Measurements from ENCODE around the gene LAPTM4A.
"Not testable (repeated sequence)": the region's sequence is repeated elsewhere in the genome, so short reads cannot be mapped to it uniquely, and the experiment has no call there.

LAPTM4A gene

GRCh38 chr2:20050646-20051531 lies 539 bp downstream of the LAPTM4A start:
- H3K79me2 ChIP-seq (ENCODE audit: control insufficient read depth, insufficient read depth, low read length, unreplicated experiment) = peaks cover 49% of the 10 kb centered on the region
- H3K36me3 ChIP-seq (ENCODE audit: insufficient read depth, low read length) = no peaks in the 10 kb centered on the region
- H3K27ac ChIP-seq (ENCODE audit: low read depth, low read length) = peak overlapping the region; percentile 97
- peak overlapping the region; percentile 83 for H3K4me3 ChIP-seq (ENCODE audit: low read depth, low read length)
- H3K27me3 ChIP-seq (ENCODE audit: insufficient read depth, low read length) = no peaks in the 10 kb centered on the region
- peak overlapping the region; percentile 16 for H2AFZ ChIP-seq (ENCODE audit: low read length, unreplicated experiment)
- H3K4me1 ChIP-seq (ENCODE audit: control insufficient read depth, insufficient read depth, low read length, unreplicated experiment) = peaks cover 16% of the 10 kb centered on the region

- Histone ChIP-seq H3K27ac (ENCODE audit: low read depth, low read length) (peak overlapping the region; percentile 97), H3K27me3 (ENCODE audit: insufficient read depth, low read length) (no peaks in the 10 kb centered on the region), H3K79me2 (ENCODE audit: control insufficient read depth, insufficient read depth, low read length, unreplicated experiment) (peaks cover 57% of the 10 kb centered on the region), H3K4me1 (ENCODE audit: control insufficient read depth, insufficient read depth, low read length, unreplicated experiment) (peaks cover 16% of the 10 kb centered on the region), H2AFZ (ENCODE audit: low read length, unreplicated experiment) (no peak overlapping the region), H3K4me3 (ENCODE audit: low read depth, low read length) (peak overlapping the region; percentile 83), H3K36me3 (ENCODE audit: insufficient read depth, low read length) (no peaks in the 10 kb centered on the region)
Measured at GRCh38 chr2:20050104-20050645, 1.3 kb downstream of the LAPTM4A start.

- Histone ChIP-seq H3K4me1 (ENCODE audit: control insufficient read depth, insufficient read depth, low read length, unreplicated experiment) (peaks cover 16% of the 10 kb centered on the region), H3K79me2 (ENCODE audit: control insufficient read depth, insufficient read depth, low read length, unreplicated experiment) (peaks cover 62% of the 10 kb centered on the region)
Measured at GRCh38 chr2:20049637-20050036, 1.8 kb downstream of the LAPTM4A start.

GRCh38 chr2:20048488-20049448 lies 2.7 kb downstream of the LAPTM4A start:
- Histone ChIP-seq H3K27me3 (ENCODE audit: insufficient read depth, low read length) (no peaks in the 10 kb centered on the region), H3K36me3 (ENCODE audit: insufficient read depth, low read length) (no peaks in the 10 kb centered on the region), H2AFZ (ENCODE audit: low read length, unreplicated experiment) (no peak overlapping the region), H3K4me3 (ENCODE audit: low read depth, low read length) (peak overlapping the region; percentile 83), H3K79me2 (ENCODE audit: control insufficient read depth, insufficient read depth, low read length, unreplicated experiment) (peaks cover 71% of the 10 kb centered on the region), H3K4me1 (ENCODE audit: control insufficient read depth, insufficient read depth, low read length, unreplicated experiment) (peaks cover 16% of the 10 kb centered on the region), H3K27ac (ENCODE audit: low read depth, low read length) (peak overlapping the region; percentile 97)

More at GRCh38 chr2:20049637-20050036, 1.8 kb downstream of the LAPTM4A start:
- Histone ChIP-seq H3K27me3 (ENCODE audit: insufficient read depth, low read length) (no peaks in the 10 kb centered on the region), H3K36me3 (ENCODE audit: insufficient read depth, low read length) (no peaks in the 10 kb centered on the region), H3K27ac (ENCODE audit: low read depth, low read length) (peak overlapping the region; percentile 97), H3K4me3 (ENCODE audit: low read depth, low read length) (peak overlapping the region; percentile 83), H2AFZ (ENCODE audit: low read length, unreplicated experiment) (no peak overlapping the region)

- H3K79me2 ChIP-seq (ENCODE audit: control insufficient read depth, insufficient read depth, low read length, unreplicated experiment) = peaks cover 92% of the 10 kb centered on the region
- H3K4me1 ChIP-seq (ENCODE audit: control insufficient read depth, insufficient read depth, low read length, unreplicated experiment) = peaks cover 32% of the 10 kb centered on the region
- H3K36me3 ChIP-seq (ENCODE audit: insufficient read depth, low read length); H3K27ac ChIP-seq (ENCODE audit: low read depth, low read length); H3K27me3 ChIP-seq (ENCODE audit: insufficient read depth, low read length); H2AFZ ChIP-seq (ENCODE audit: low read length, unreplicated experiment); H3K4me3 ChIP-seq (ENCODE audit: low read depth, low read length): not testable (repeated sequence)
Measured at GRCh38 chr2:20045712-20046292, 5.6 kb downstream of the LAPTM4A start.

- Histone ChIP-seq H3K27me3 (ENCODE audit: insufficient read depth, low read length) (no peaks in the 10 kb centered on the region), H3K27ac (ENCODE audit: low read depth, low read length) (no peak overlapping the region), H3K79me2 (ENCODE audit: control insufficient read depth, insufficient read depth, low read length, unreplicated experiment) (peaks cover 92% of the 10 kb centered on the region), H3K36me3 (ENCODE audit: insufficient read depth, low read length) (peaks cover 8% of the 10 kb centered on the region; the same call in 1 of the 2 replicates), H2AFZ (ENCODE audit: low read length, unreplicated experiment) (no peak overlapping the region), H3K4me3 (ENCODE audit: low read depth, low read length) (no peak overlapping the region), H3K4me1 (ENCODE audit: control insufficient read depth, insufficient read depth, low read length, unreplicated experiment) (peaks cover 39% of the 10 kb centered on the region)
Measured at GRCh38 chr2:20044778-20045177, 6.7 kb downstream of the LAPTM4A start.

- H2AFZ ChIP-seq (ENCODE audit: low read length, unreplicated experiment) = no peak overlapping the region
- H3K36me3 ChIP-seq (ENCODE audit: insufficient read depth, low read length) = peaks cover 22% of the 10 kb centered on the region
- H3K27me3 ChIP-seq (ENCODE audit: insufficient read depth, low read length) = no peaks in the 10 kb centered on the region
- H3K79me2 ChIP-seq (ENCODE audit: control insufficient read depth, insufficient read depth, low read length, unreplicated experiment) = peaks cover 86% of the 10 kb centered on the region
- H3K4me3 ChIP-seq (ENCODE audit: low read depth, low read length) = no peak overlapping the region
- H3K27ac ChIP-seq (ENCODE audit: low read depth, low read length) = peak overlapping the region; percentile 22
- peaks cover 26% of the 10 kb centered on the region for H3K4me1 ChIP-seq (ENCODE audit: control insufficient read depth, insufficient read depth, low read length, unreplicated experiment)
Measured at GRCh38 chr2:20042531-20042930, 8.9 kb downstream of the LAPTM4A start.

GRCh38 chr2:20040489-20041172 lies 10.8 kb downstream of the LAPTM4A start:
- Histone ChIP-seq H3K27ac (ENCODE audit: low read depth, low read length) (no peak overlapping the region), H3K4me1 (ENCODE audit: control insufficient read depth, insufficient read depth, low read length, unreplicated experiment) (peaks cover 26% of the 10 kb centered on the region), H3K36me3 (ENCODE audit: insufficient read depth, low read length) (peaks cover 35% of the 10 kb centered on the region), H3K79me2 (ENCODE audit: control insufficient read depth, insufficient read depth, low read length, unreplicated experiment) (peaks cover 80% of the 10 kb centered on the region), H3K27me3 (ENCODE audit: insufficient read depth, low read length) (no peaks in the 10 kb centered on the region), H2AFZ (ENCODE audit: low read length, unreplicated experiment) (no peak overlapping the region), H3K4me3 (ENCODE audit: low read depth, low read length) (no peak overlapping the region)

GRCh38 chr2:20037660-20038059 lies 13.8 kb downstream of the LAPTM4A start:
- peaks cover 57% of the 10 kb centered on the region for H3K36me3 ChIP-seq (ENCODE audit: insufficient read depth, low read length)

More at GRCh38 chr2:20037660-20038059, 13.8 kb downstream of the LAPTM4A start:
- Histone ChIP-seq H2AFZ (ENCODE audit: low read length, unreplicated experiment) (no peak overlapping the region), H3K4me1 (ENCODE audit: control insufficient read depth, insufficient read depth, low read length, unreplicated experiment) (peaks cover 22% of the 10 kb centered on the region), H3K79me2 (ENCODE audit: control insufficient read depth, insufficient read depth, low read length, unreplicated experiment) (peaks cover 51% of the 10 kb centered on the region), H3K27me3 (ENCODE audit: insufficient read depth, low read length) (no peaks in the 10 kb centered on the region), H3K4me3 (ENCODE audit: low read depth, low read length) (no peak overlapping the region), H3K27ac (ENCODE audit: low read depth, low read length) (no peak overlapping the region)

All from ACC112 (cell line).